BLaER1 treated with 17β-estradiol and CSF1 and Interleukin-3, amounts not matched to agents 10 nM and 100 nM (cell line): ENCODE measurements around the gene ZBTB20.

Experiments used
- H3K27ac ChIP-seq, 11 experiments: shearing (Covaris generic); formaldehyde crosslinking; 2 replicates each; pipeline ENCODE4 v1.8.1; 2022
- H3K27me3 ChIP-seq, 11 experiments: shearing (Covaris generic); formaldehyde crosslinking; 2 replicates each; pipeline ENCODE4 v1.8.1; 2022
- H3K36me3 ChIP-seq, 11 experiments: shearing (Covaris generic); formaldehyde crosslinking; 2 replicates each; pipeline ENCODE4 v1.8.1; 2022
- H3K4me1 ChIP-seq, 10 experiments: shearing (Covaris generic); formaldehyde crosslinking; 2 replicates each; pipeline ENCODE4 v1.8.1; 2022
- H3K4me2 ChIP-seq, 11 experiments: shearing (Covaris generic); formaldehyde crosslinking; 2 replicates each; pipeline ENCODE4 v1.8.1; 2022
- H3K4me3 ChIP-seq, 10 experiments: shearing (Covaris generic); formaldehyde crosslinking; 2 replicates each; pipeline ENCODE4 v1.8.1; 2022
- H3K9ac ChIP-seq, 11 experiments: shearing (Covaris generic); formaldehyde crosslinking; 2 replicates each; pipeline ENCODE4 v1.8.1; 2022
- H3K9me3 ChIP-seq, 11 experiments: shearing (Covaris generic); formaldehyde crosslinking; replicated peaks in 1 of 11; 2 replicates each; pipeline ENCODE4 v1.8.1; 2022
- H4K20me1 ChIP-seq, 11 experiments: shearing (Covaris generic); formaldehyde crosslinking; 2 replicates each; pipeline ENCODE4 v1.8.1; 2022
- Cebpa-rat ChIP-seq, 11 experiments: shearing (Covaris generic); IDR thresholded peaks; 2 replicates each; pipeline ENCODE4 v1.8.1; 2022

ZBTB20 gene

DNA sequence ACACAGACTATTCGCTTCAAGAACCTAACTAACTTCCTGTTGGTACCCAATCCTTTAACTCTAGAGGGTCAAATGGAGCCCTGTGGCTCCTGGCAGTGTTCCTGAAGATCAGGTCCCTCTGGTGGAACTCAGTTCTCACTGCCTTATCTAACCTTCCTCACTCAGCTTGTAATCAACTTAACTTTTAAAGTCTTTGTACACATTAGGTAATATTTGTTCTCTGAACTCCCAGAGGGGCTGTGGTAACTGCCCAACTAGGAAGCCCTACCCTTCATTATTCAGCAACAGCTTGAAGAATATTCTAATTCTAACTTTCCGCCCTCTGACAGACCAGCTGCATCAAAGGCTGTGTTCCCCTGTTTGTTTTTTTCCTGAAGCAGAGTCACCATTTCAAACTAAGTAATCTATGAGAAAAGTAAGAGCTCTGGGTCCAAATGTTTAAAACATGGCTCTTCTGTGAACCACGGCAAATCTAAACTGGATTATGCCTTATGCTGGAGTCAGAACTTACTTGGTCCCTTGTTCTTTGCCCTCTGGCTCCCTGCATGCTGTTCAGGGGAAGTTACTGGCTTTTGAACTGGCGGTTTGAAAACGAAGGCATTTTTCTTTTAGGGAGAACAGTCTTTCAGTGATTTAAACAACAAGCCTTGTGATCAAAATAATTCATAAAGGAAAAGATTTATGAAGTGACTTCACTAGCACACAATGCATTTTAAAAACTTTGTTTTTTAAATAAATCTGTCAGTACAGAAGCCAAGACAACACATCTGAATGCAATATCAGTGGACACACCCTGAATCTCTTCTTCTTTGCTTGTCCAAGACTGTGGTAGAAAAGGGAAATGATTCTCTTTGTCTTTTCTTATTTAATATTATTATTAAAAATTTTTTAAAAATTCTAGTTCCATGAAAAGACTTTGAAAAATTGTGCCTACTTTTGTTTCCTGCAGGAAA is 487.7 kb downstream of the ZBTB20 start:
- H3K36me3 ChIP-seq = no peaks in the 10 kb centered on the region
- no peak overlapping the region for H3K4me3 ChIP-seq
- H3K27ac ChIP-seq = peak overlapping the region in 7 of 11 experiments; percentile 9 to 54 (median 38); a peak in 8 of 22 replicates
- H3K4me2 ChIP-seq = peak overlapping the region; percentile 16 to 52 (median 45); a peak in 19 of 22 replicates
- no peaks in the 10 kb centered on the region for H3K27me3 ChIP-seq
- H3K4me1 ChIP-seq = peaks cover 6 to 23% (median 13%) of the 10 kb centered on the region in 10 experiments; a peak in 18 of 20 replicates
- H4K20me1 ChIP-seq = no peaks in the 10 kb centered on the region
- H3K9ac ChIP-seq = 0 out of 22 replicates have a peak overlapping the region, but pooled peaks of 2 of the 11 experiments have one; percentile 2 to 19
- TF ChIP-seq Cebpa-rat (IDR thresholded peaks at IDR 0.05) = no peak
- peaks cover 0 to 12% (median 6%) of the 10 kb centered on the region in 11 experiments; a peak in 7 of 22 replicates for H3K9me3 ChIP-seq

DNA sequence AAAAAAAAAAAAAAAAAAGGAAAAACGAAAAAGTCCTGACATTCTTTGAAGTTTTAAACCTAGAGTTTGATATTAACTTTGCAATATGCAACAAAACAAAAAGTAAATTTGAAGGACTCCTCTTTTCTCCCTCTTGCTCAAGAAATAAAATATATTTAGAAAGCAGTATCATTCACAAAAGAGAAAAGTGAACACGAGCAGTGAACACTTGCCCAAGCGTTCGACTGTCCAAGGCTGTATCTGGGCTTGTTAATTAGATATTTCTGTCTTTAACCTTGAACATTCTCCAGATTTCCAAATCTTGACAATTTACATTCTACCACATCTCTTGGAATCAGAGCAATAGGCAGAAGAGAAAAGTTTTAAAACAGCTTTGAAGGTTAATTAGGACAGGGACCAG is 495.5 kb downstream of the ZBTB20 start:
- peaks cover 0 to 4% (median 0%) of the 10 kb centered on the region in 10 experiments; a peak in 1 of 20 replicates for H3K4me1 ChIP-seq
- H3K27ac ChIP-seq = no peak overlapping the region
- H3K4me3 ChIP-seq = no peak overlapping the region
- H3K4me2 ChIP-seq = no peak overlapping the region
- H4K20me1 ChIP-seq = no peaks in the 10 kb centered on the region
- no peak overlapping the region for H3K9ac ChIP-seq
- no peaks in the 10 kb centered on the region for H3K9me3 ChIP-seq
- no peaks in the 10 kb centered on the region for H3K36me3 ChIP-seq
- TF ChIP-seq Cebpa-rat (IDR thresholded peaks at IDR 0.05) = no peak
- no peaks in the 10 kb centered on the region for H3K27me3 ChIP-seq

DNA sequence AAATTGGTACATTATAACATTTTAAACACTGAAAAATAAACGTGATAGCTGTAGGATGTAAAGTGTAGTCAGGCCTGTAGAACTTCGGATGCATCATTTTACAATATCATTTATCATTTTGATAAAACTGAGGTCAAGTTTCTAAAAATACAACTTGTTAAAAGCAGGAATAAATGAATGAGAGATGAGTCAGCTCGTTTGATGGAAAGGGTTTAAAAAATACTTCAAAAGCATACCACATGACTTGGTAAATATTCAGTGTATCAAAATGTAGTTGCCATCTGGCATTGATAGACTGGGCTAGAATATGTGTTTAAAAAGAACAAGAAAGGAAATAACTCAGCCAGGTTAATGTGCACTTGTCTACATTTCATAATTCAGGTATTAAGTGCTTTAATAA is 496.3 kb downstream of the ZBTB20 start:
- H3K9me3 ChIP-seq = no peaks in the 10 kb centered on the region

DNA sequence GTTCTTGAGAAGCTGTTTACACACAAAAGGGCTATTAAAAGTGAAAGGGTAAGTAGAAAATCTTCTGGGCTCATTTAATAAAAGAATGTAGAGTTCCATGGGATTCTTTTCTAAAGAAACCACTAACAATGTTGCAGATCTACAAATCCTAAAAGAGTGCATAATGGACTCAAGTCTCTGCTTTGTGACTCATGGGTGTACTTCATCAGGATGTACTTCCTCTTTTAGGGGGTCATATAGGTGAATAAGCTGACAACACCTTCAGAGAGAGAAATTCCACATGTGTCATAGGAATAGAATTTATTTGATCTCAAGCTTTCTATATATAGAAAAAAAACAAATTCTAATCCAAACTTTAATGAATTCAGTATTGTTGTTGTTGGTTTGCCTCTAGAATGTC is 497.8 kb downstream of the ZBTB20 start:
- Histone ChIP-seq H3K27me3 (no peaks in the 10 kb centered on the region), H3K9ac (no peak overlapping the region), H3K4me1 (peaks cover 0 to 4% (median 0%) of the 10 kb centered on the region in 10 experiments; a peak in 1 of 20 replicates), H3K36me3 (no peaks in the 10 kb centered on the region), H3K4me3 (no peak overlapping the region), H4K20me1 (no peaks in the 10 kb centered on the region), H3K4me2 (no peak overlapping the region), H3K27ac (no peak overlapping the region), H3K9me3 (no peaks in the 10 kb centered on the region)
- TF ChIP-seq Cebpa-rat (IDR thresholded peaks at IDR 0.05) = no peak

More for the DNA sequence above, 496.3 kb downstream of the ZBTB20 start:
- no peak for TF ChIP-seq Cebpa-rat (IDR thresholded peaks at IDR 0.05)
- Histone ChIP-seq H4K20me1 (no peaks in the 10 kb centered on the region), H3K27me3 (no peaks in the 10 kb centered on the region), H3K4me1 (peaks cover 0 to 4% (median 0%) of the 10 kb centered on the region in 10 experiments; a peak in 1 of 20 replicates), H3K4me2 (no peak overlapping the region), H3K9ac (no peak overlapping the region), H3K36me3 (no peaks in the 10 kb centered on the region), H3K4me3 (no peak overlapping the region), H3K27ac (no peak overlapping the region)

DNA sequence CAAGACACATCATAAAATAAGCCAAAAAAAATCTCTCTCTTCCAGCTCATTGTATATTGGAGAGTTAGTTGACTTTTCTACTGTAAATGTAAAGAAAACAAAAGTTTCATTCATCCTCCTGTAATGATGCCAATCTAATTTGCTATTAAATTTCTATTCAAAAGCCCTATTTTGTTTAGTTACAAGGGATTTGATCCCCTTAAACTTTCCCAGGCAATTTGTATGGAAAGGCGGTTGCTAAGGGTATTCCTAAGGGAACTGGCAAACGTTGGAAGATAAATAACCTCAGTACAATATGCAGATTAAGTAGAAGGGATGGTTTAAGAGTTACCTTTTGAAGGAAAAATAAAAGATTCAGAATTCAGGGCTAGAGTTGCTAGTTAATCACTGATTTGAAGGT is 500.6 kb downstream of the ZBTB20 start:
- H3K36me3 ChIP-seq = no peaks in the 10 kb centered on the region
- no peaks in the 10 kb centered on the region for H4K20me1 ChIP-seq
- peaks cover 0 to 4% (median 0%) of the 10 kb centered on the region in 10 experiments; a peak in 1 of 20 replicates for H3K4me1 ChIP-seq
- H3K27ac ChIP-seq = no peak overlapping the region
- no peak overlapping the region for H3K4me3 ChIP-seq
- no peak for TF ChIP-seq Cebpa-rat (IDR thresholded peaks at IDR 0.05)
- H3K4me2 ChIP-seq = no peak overlapping the region
- H3K27me3 ChIP-seq = no peaks in the 10 kb centered on the region
- H3K9ac ChIP-seq = no peak overlapping the region
- H3K9me3 ChIP-seq = no peaks in the 10 kb centered on the region

DNA sequence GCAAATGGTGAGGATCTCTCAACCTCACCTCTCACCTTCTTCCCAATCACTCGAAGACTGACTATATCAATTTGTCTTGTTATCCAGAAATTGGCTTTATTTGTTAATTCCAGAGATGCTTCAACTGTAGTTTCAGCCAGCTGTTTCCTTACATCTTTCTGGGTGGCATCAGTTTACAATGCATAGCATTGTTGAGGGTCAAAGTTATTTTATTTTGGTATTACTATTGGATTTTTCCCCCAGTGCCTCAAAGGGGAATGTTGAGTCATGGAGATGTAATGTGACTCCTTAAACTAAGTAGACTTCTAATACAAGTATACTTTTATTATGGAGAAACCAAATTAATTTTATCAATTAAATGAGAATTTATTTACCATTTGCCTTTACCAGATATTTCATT is 501.7 kb downstream of the ZBTB20 start:
- no peak overlapping the region for H3K27ac ChIP-seq
- H3K4me2 ChIP-seq = no peak overlapping the region

DNA sequence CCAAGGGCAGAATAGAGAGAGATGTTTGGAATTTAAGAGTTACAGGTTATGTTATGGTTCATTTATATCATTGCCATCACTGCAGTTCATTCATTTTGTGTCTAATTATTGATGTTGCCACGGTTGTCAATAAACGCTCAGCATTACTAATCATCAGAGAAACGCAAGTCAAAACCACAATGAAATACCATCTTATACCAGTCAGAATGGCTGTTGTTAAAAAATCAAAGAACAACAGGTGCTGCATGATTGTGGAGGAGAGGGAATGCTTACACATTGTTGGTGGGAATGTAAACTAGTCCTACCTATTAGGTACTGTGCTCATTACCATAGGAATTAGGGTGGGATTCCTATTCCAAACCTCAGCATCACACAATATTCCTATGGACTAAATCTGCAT is 502.7 kb downstream of the ZBTB20 start:
- Histone ChIP-seq H3K9ac (no peak overlapping the region), H3K4me3 (no peak overlapping the region), H3K27ac (no peak overlapping the region), H3K4me1 (peaks cover 0 to 4% (median 0%) of the 10 kb centered on the region in 10 experiments; a peak in 1 of 20 replicates), H3K4me2 (no peak overlapping the region), H4K20me1 (no peaks in the 10 kb centered on the region), H3K27me3 (no peaks in the 10 kb centered on the region), H3K36me3 (no peaks in the 10 kb centered on the region), H3K9me3 (no peaks in the 10 kb centered on the region)
- no peak for TF ChIP-seq Cebpa-rat (IDR thresholded peaks at IDR 0.05)

More for the DNA sequence above, 501.7 kb downstream of the ZBTB20 start:
- Histone ChIP-seq H4K20me1 (no peaks in the 10 kb centered on the region), H3K36me3 (no peaks in the 10 kb centered on the region), H3K4me3 (no peak overlapping the region), H3K9ac (no peak overlapping the region), H3K27me3 (no peaks in the 10 kb centered on the region), H3K4me1 (peaks cover 0 to 4% (median 0%) of the 10 kb centered on the region in 10 experiments; a peak in 1 of 20 replicates), H3K9me3 (no peaks in the 10 kb centered on the region)
- TF ChIP-seq Cebpa-rat (IDR thresholded peaks at IDR 0.05) = no peak

DNA sequence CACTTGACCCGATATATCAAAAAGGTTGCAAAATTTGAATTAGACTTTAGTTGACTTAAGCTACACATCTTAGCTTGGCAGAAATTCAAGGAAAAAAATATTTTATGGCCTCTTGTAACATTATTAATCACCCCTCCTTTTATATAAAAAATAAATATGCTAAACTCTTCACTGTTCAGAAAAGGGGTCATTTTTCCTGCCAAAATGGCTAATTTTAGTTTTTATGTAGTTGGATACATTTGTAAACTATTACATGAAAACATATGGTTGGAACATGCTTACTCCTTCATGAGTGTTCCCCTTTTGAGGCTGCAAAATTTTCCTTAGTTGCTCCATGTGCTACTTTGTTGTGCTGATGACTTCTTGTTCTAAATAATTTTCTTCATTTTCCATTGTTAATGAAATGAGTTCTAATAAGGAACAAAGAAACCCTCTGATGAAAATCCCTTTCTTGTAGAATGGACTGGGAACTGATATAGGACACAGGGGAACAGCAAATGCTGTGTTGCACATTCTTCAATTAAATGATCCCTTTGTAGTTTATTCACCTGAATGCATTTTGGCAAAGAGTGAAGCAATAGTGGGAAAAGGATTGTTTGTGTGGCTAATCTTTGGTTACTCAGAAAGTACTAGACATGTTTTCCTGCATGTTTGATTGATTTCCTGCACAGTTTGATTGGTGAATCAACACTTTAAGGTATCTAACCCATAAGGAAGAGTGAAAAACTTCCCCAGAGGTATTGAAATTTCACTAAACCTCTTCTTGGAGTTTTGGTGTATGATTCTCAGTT is 503.9 kb downstream of the ZBTB20 start:
- Histone ChIP-seq H3K4me3 (no peak overlapping the region), H3K4me2 (no peak overlapping the region), H3K36me3 (no peaks in the 10 kb centered on the region), H3K27me3 (no peaks in the 10 kb centered on the region), H4K20me1 (no peaks in the 10 kb centered on the region), H3K9me3 (no peaks in the 10 kb centered on the region), H3K27ac (no peak overlapping the region), H3K4me1 (peaks cover 0 to 4% (median 0%) of the 10 kb centered on the region in 10 experiments; a peak in 1 of 20 replicates), H3K9ac (no peak overlapping the region)
- TF ChIP-seq Cebpa-rat (IDR thresholded peaks at IDR 0.05) = no peak

DNA sequence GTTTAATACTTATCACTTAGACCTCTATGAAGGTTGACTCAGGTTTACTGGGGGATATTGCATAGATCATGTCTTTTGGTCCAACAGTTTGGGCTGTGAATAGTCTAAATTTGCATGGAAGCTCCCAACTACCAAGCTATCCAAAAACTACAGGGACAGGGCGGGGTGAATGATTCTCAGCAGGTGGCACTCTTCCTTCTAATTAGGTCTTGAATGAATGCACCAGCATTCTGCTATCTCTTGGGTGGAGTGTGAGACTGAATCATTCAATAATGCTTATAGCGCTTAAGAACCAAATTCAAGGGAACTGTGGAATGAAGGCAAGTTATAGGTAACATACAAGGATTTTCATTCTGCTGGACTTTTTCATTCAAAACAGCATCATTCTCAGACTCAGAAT is 507.0 kb downstream of the ZBTB20 start:
- Histone ChIP-seq H3K9ac (no peak overlapping the region), H3K27me3 (no peaks in the 10 kb centered on the region), H3K27ac (no peak overlapping the region), H3K36me3 (no peaks in the 10 kb centered on the region), H3K4me3 (no peak overlapping the region), H3K4me1 (no peaks in the 10 kb centered on the region), H3K9me3 (peaks cover 10 to 16% (median 11%) of the 10 kb centered on the region in 11 experiments; a peak in 19 of 22 replicates), H4K20me1 (no peaks in the 10 kb centered on the region), H3K4me2 (no peak overlapping the region)
- no peak for TF ChIP-seq Cebpa-rat (IDR thresholded peaks at IDR 0.05)
